Loucy (cell line): ENCODE measurements around the gene AMPD3.

Source experiments
- CTCF ChIP-seq: fragments of 200-600 bp; sonication (generic); conservative IDR thresholded peaks from 2 replicates; pipeline ENCODE4 v1.5.1; 2014; ENCODE audit warnings: mild to moderate bottlenecking, antibody characterized with exemption, low read length
- EZH2phosphoT487 ChIP-seq: fragments of 200-600 bp; IDR thresholded peaks from 2 replicates; pipeline ENCODE4 v1.6.1; 2018; ENCODE audit warnings: antibody characterized with exemption, mild to moderate bottlenecking, moderate library complexity, borderline replicate concordance

GRCh38 chr11:10410106-10410843 is 44.8 kb upstream of the AMPD3 start:
- TF ChIP-seq CTCF (no peak), EZH2phosphoT487 (no peak)
